GM23338 (cell line): ENCODE measurements around the gene RAB17. TPM values are rescaled to one million over a fixed set of nuclear protein-coding genes. Genes with fewer than 3 reads are reported as not detected.

Experiments
- ATAC-seq: fragments of 200-7000 bp; cut with Tn5 transposase; 3 replicates; pipeline ENCODE4 v1.9.1; 2020
- DNase-seq: peaks from one replicate; pipeline ENCODE4 v3.0.0-alpha.2; 2015; ENCODE audit warnings: low spot score
- H2AFZ ChIP-seq: fragments of 200-600 bp; sonication (generic); 2 replicates; pipeline ENCODE4 v1.8.0; 2016; ENCODE audit warnings: antibody characterized with exemption, mild to moderate bottlenecking, moderate library complexity
- H3F3A ChIP-seq: fragments of 200-600 bp; sonication (generic); replicated peaks from 2 replicates; pipeline ENCODE4 v1.8.0; 2017; ENCODE audit warnings: antibody characterized with exemption, mixed run types, low read depth
- H3K27ac ChIP-seq: fragments of 200-600 bp; sonication (generic); 2 replicates; pipeline ENCODE4 v1.6.1; 2016; ENCODE audit warnings: low read depth
- H3K27me3 ChIP-seq: fragments of 200-600 bp; sonication (generic); 2 replicates; pipeline ENCODE4 v1.8.0; 2016; ENCODE audit warnings: mild to moderate bottlenecking, mixed run types, moderate library complexity; ENCODE audit not compliant: insufficient read depth
- H3K36me3 ChIP-seq: fragments of 200-600 bp; sonication (generic); 2 replicates; pipeline ENCODE4 v1.8.0; 2016; ENCODE audit warnings: mild to moderate bottlenecking; ENCODE audit not compliant: insufficient read depth
- H3K4me1 ChIP-seq: fragments of 200-600 bp; sonication (generic); 2 replicates; pipeline ENCODE4 v1.8.0; 2016; ENCODE audit warnings: mild to moderate bottlenecking, moderate library complexity; ENCODE audit not compliant: insufficient read depth
- H3K4me2 ChIP-seq: fragments of 200-600 bp; sonication (generic); 2 replicates; pipeline ENCODE4 v1.7.1; 2017; ENCODE audit warnings: mixed run types
- H3K4me3 ChIP-seq: fragments of 200-600 bp; sonication (generic); 2 replicates; pipeline ENCODE4 v1.6.1; 2016; ENCODE audit warnings: mixed run types
- H3K79me2 ChIP-seq: fragments of 200-600 bp; sonication (generic); replicated peaks from 2 replicates; pipeline ENCODE4 v1.8.0; 2017; ENCODE audit warnings: mild to moderate bottlenecking; ENCODE audit not compliant: insufficient read depth
- H3K9me2 ChIP-seq: fragments of 200-600 bp; sonication (generic); 2 replicates; pipeline ENCODE4 v1.8.0; 2017; ENCODE audit not compliant: insufficient read depth
- H4K20me1 ChIP-seq: fragments of 200-600 bp; sonication (generic); replicated peaks from 2 replicates; pipeline ENCODE4 v1.8.0; 2017; ENCODE audit warnings: mild to moderate bottlenecking; ENCODE audit not compliant: insufficient read depth
- H3K27ac Mint-ChIP-seq: 2 replicates; pipeline ENCODE4 v1.8.0; 2020; ENCODE audit warnings: inconsistent platforms, mild to moderate bottlenecking, moderate library complexity, mixed read lengths
- H3K27me3 Mint-ChIP-seq: 3 replicates; pipeline ENCODE4 v1.8.0; 2022; ENCODE audit warnings: low read depth, mild to moderate bottlenecking, moderate library complexity, mixed read lengths, inconsistent platforms; ENCODE audit not compliant: insufficient read depth, poor library complexity
- H3K36me3 Mint-ChIP-seq: 3 replicates; pipeline ENCODE4 v1.8.0; 2021; ENCODE audit warnings: low read depth, mild to moderate bottlenecking, inconsistent platforms, moderate library complexity, mixed read lengths
- H3K4me1 Mint-ChIP-seq: 3 replicates; pipeline ENCODE4 v1.8.0; 2020; ENCODE audit warnings: mild to moderate bottlenecking, inconsistent platforms, mixed read lengths
- H3K4me3 Mint-ChIP-seq: 3 replicates; pipeline ENCODE4 v1.8.0; 2021; ENCODE audit warnings: moderate library complexity, mild to moderate bottlenecking, inconsistent platforms, mixed read lengths
- H3K9me3 Mint-ChIP-seq: 3 replicates; pipeline ENCODE4 v1.8.0; 2020; ENCODE audit warnings: moderate library complexity, mild to moderate bottlenecking, inconsistent platforms, mixed read lengths
- CREB1 ChIP-seq: fragments of 250-450 bp; sonication (Bioruptor Pico); IDR thresholded peaks from 2 replicates; pipeline ENCODE4 v1.5.0; 2020; ENCODE audit warnings: low read depth, mild to moderate bottlenecking, moderate library complexity
- ETS1 ChIP-seq: IDR thresholded peaks from 2 replicates; pipeline ENCODE4 v1.6.1; 2016; ENCODE audit warnings: antibody characterized with exemption
- EZH2 ChIP-seq: fragments of 200-600 bp; sonication (generic); IDR thresholded peaks from one replicate; pipeline ENCODE4 v1.8.0; 2017; ENCODE audit warnings: antibody characterized with exemption, mild to moderate bottlenecking, low read depth; ENCODE audit not compliant: unreplicated experiment
- EZH2phosphoT487 ChIP-seq: fragments of 200-600 bp; sonication (generic); IDR thresholded peaks from one replicate; pipeline ENCODE4 v1.8.1; 2018; ENCODE audit warnings: antibody characterized with exemption; ENCODE audit not compliant: unreplicated experiment
- JUNB ChIP-seq: IDR thresholded peaks from one replicate; pipeline ENCODE4 v1.6.1; 2016; ENCODE audit warnings: antibody characterized with exemption; ENCODE audit not compliant: unreplicated experiment
- POLR2AphosphoS5 ChIP-seq: IDR thresholded peaks from 2 replicates; pipeline ENCODE4 v1.6.1; 2016; ENCODE audit warnings: antibody characterized with exemption, low read depth
- STAT1 ChIP-seq: IDR thresholded peaks from one replicate; pipeline ENCODE4 v1.6.1; 2016; ENCODE audit warnings: antibody characterized with exemption; ENCODE audit not compliant: unreplicated experiment
- polyA plus RNA-seq: library from polyadenylated mRNA; unstranded; fragments of >200 nt; fragmentation: Nextera tagmentation; extraction: Ambion mirVana; gene quantifications from 2 replicates; pipeline ENCODE4 v1.2.1, GENCODE V29; 2016
- total RNA-seq: library from RNA; depleted of rRNA; stranded (reverse); fragments of >200 nt; shearing (Covaris generic); gene quantifications from 2 replicates; pipeline ENCODE4 v1.2.3, GENCODE V29; 2014
- TF ChIP-seq, protein P1 (sequence below): fragments of 250-450 bp; sonication (Bioruptor Pico); IDR thresholded peaks from 2 replicates; pipeline ENCODE4 v1.5.0; 2020; ENCODE audit warnings: mild to moderate bottlenecking, moderate library complexity
- TF ChIP-seq, protein P2 (sequence below), 2 experiments: fragments of 200-600 bp in 1 of 2; sonication (generic) in 1 of 2; conservative IDR thresholded peaks; 2 replicates each; pipeline versions ENCODE4 v1.5.1 to v1.6.1; 2016 to 2017; ENCODE audit warnings: antibody characterized with exemption in 2 of 2, low read depth in 2 of 2, mild to moderate bottlenecking in 2 of 2, moderate library complexity in 1 of 2

The RAB17 gene
- total and polyA plus RNA-seq, 2 experiments from 2014 or later = 22.4 to 26.9 TPM

GRCh38 chr2:237585590-237586221 is 4.8 kb downstream of the RAB17 start:
- no peaks in the 10 kb centered on the region for H3K27me3 ChIP-seq
- peak overlapping the region; percentile 43; the same call in 1 of the 2 replicates for H3K4me2 ChIP-seq
- H4K20me1 ChIP-seq = no peaks in the 10 kb centered on the region
- no peak overlapping the region for H3K4me3 Mint-ChIP-seq
- H3K27ac Mint-ChIP-seq = no peak overlapping the region
- H3K4me3 ChIP-seq = no peak overlapping the region
- DNase-seq = no peak
- H3K27me3 Mint-ChIP-seq = peaks cover 8% of the 10 kb centered on the region
- TF ChIP-seq POLR2AphosphoS5 (no peak), ETS1 (no peak), JUNB (no peak), EZH2 (no peak), STAT1 (no peak), CREB1 (CRISPR knock-in tag) (no peak), EZH2phosphoT487 (no peak)
- TF ChIP-seq, protein P1, sequence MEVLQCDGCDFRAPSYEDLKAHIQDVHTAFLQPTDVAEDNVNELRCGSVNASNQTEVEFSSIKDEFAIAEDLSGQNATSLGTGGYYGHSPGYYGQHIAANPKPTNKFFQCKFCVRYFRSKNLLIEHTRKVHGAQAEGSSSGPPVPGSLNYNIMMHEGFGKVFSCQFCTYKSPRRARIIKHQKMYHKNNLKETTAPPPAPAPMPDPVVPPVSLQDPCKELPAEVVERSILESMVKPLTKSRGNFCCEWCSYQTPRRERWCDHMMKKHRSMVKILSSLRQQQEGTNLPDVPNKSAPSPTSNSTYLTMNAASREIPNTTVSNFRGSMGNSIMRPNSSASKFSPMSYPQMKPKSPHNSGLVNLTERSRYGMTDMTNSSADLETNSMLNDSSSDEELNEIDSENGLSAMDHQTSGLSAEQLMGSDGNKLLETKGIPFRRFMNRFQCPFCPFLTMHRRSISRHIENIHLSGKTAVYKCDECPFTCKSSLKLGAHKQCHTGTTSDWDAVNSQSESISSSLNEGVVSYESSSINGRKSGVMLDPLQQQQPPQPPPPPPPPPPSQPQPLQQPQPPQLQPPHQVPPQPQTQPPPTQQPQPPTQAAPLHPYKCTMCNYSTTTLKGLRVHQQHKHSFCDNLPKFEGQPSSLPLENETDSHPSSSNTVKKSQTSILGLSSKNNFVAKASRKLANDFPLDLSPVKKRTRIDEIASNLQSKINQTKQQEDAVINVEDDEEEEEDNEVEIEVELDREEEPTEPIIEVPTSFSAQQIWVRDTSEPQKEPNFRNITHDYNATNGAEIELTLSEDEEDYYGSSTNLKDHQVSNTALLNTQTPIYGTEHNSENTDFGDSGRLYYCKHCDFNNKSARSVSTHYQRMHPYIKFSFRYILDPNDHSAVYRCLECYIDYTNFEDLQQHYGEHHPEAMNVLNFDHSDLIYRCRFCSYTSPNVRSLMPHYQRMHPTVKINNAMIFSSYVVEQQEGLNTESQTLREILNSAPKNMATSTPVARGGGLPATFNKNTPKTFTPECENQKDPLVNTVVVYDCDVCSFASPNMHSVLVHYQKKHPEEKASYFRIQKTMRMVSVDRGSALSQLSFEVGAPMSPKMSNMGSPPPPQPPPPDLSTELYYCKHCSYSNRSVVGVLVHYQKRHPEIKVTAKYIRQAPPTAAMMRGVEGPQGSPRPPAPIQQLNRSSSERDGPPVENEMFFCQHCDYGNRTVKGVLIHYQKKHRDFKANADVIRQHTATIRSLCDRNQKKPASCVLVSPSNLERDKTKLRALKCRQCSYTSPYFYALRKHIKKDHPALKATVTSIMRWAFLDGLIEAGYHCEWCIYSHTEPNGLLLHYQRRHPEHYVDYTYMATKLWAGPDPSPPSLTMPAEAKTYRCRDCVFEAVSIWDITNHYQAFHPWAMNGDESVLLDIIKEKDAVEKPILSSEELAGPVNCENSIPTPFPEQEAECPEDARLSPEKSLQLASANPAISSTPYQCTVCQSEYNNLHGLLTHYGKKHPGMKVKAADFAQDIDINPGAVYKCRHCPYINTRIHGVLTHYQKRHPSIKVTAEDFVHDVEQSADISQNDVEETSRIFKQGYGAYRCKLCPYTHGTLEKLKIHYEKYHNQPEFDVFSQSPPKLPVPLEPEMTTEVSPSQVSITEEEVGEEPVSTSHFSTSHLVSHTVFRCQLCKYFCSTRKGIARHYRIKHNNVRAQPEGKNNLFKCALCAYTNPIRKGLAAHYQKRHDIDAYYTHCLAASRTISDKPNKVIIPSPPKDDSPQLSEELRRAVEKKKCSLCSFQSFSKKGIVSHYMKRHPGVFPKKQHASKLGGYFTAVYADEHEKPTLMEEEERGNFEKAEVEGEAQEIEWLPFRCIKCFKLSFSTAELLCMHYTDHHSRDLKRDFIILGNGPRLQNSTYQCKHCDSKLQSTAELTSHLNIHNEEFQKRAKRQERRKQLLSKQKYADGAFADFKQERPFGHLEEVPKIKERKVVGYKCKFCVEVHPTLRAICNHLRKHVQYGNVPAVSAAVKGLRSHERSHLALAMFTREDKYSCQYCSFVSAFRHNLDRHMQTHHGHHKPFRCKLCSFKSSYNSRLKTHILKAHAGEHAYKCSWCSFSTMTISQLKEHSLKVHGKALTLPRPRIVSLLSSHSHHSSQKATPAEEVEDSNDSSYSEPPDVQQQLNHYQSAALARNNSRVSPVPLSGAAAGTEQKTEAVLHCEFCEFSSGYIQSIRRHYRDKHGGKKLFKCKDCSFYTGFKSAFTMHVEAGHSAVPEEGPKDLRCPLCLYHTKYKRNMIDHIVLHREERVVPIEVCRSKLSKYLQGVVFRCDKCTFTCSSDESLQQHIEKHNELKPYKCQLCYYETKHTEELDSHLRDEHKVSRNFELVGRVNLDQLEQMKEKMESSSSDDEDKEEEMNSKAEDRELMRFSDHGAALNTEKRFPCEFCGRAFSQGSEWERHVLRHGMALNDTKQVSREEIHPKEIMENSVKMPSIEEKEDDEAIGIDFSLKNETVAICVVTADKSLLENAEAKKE (CRISPR knock-in tag) = no peak
- TF ChIP-seq, protein P2, sequence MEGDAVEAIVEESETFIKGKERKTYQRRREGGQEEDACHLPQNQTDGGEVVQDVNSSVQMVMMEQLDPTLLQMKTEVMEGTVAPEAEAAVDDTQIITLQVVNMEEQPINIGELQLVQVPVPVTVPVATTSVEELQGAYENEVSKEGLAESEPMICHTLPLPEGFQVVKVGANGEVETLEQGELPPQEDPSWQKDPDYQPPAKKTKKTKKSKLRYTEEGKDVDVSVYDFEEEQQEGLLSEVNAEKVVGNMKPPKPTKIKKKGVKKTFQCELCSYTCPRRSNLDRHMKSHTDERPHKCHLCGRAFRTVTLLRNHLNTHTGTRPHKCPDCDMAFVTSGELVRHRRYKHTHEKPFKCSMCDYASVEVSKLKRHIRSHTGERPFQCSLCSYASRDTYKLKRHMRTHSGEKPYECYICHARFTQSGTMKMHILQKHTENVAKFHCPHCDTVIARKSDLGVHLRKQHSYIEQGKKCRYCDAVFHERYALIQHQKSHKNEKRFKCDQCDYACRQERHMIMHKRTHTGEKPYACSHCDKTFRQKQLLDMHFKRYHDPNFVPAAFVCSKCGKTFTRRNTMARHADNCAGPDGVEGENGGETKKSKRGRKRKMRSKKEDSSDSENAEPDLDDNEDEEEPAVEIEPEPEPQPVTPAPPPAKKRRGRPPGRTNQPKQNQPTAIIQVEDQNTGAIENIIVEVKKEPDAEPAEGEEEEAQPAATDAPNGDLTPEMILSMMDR (conservative IDR thresholded peaks at IDR 0.05; ENCODE audit: low read depth in 2 of 2) = no peak
- H3K4me1 Mint-ChIP-seq = peaks cover 58% of the 10 kb centered on the region
- H3K4me1 ChIP-seq = peaks cover 19% of the 10 kb centered on the region
- H3K9me2 ChIP-seq = no peaks in the 10 kb centered on the region
- H3K9me3 Mint-ChIP-seq = peaks cover 4% of the 10 kb centered on the region
- peaks cover 24% of the 10 kb centered on the region for H3K79me2 ChIP-seq
- no peak for ATAC-seq
- H2AFZ ChIP-seq = no peak overlapping the region
- no peaks in the 10 kb centered on the region for H3F3A ChIP-seq
- H3K27ac ChIP-seq = no peak overlapping the region
- no peaks in the 10 kb centered on the region for H3K36me3 ChIP-seq
- peaks cover 36% of the 10 kb centered on the region for H3K36me3 Mint-ChIP-seq
